GM12873 (cell line): ENCODE measurements around the gene ARHGEF7.

Experiments
- CTCF ChIP-seq: IDR thresholded peaks from 2 replicates; pipeline ENCODE4 v1.5.1; 2012; ENCODE audit warnings: low read depth, mild to moderate bottlenecking, moderate library complexity, low read length, control low read depth; ENCODE audit not compliant: insufficient read depth; ENCODE audit errors: missing control alignments

Gene ARHGEF7

GRCh38 chr13:111291908-111292307 is 176.8 kb downstream of the ARHGEF7 start:
- TF ChIP-seq CTCF = no peak

- TF ChIP-seq CTCF = no peak
Measured at GRCh38 chr13:111292710-111293485, 177.8 kb downstream of the ARHGEF7 start.

GRCh38 chr13:111295886-111296285 is 180.8 kb downstream of the ARHGEF7 start:
- no peak for TF ChIP-seq CTCF

GRCh38 chr13:111296417-111296816 is 181.3 kb downstream of the ARHGEF7 start:
- no peak for TF ChIP-seq CTCF

GRCh38 chr13:111298214-111298975 is 183.3 kb downstream of the ARHGEF7 start:
- no peak for TF ChIP-seq CTCF

- no peak for TF ChIP-seq CTCF
Measured at GRCh38 chr13:111302045-111302726, 187.1 kb downstream of the ARHGEF7 start.

- no peak for TF ChIP-seq CTCF
Measured at GRCh38 chr13:111303559-111303958, 188.4 kb downstream of the ARHGEF7 start.
